GM18951 (cell line): ENCODE measurements around the gene TLR6.
"Not testable (repeated sequence)": the region's sequence is repeated elsewhere in the genome, so short reads cannot be mapped to it uniquely, and the experiment has no call there.

Experiments used
- POLR2A ChIP-seq: IDR thresholded peaks from 4 replicates; pipeline ENCODE4 v1.6.1; 2011; ENCODE audit warnings: mild to moderate bottlenecking; ENCODE audit not compliant: insufficient read length, insufficient read depth; ENCODE audit errors: extremely low read depth
- in situ Hi-C: fragments of 300-500 bp; cut with MboI; formaldehyde crosslinking; loops from one replicate; pipeline ENCODE4 v1.12.0; 2022; ENCODE audit warnings: low sequenced_read_pairs, mixed read lengths, inconsistent platforms; ENCODE audit not compliant: unreplicated experiment

The TLR6 gene

GRCh38 chr4:38785041-38785790 is 71.4 kb downstream of the TLR6 start:
- in situ Hi-C loops: no loop called here
- no peak for TF ChIP-seq POLR2A

- in situ Hi-C loops: no loop called here
- TF ChIP-seq POLR2A: no peak
Observed at GRCh38 chr4:38784141-38784540, 72.5 kb downstream of the TLR6 start.

GRCh38 chr4:38783109-38783460 is 73.5 kb downstream of the TLR6 start:
- in situ Hi-C loops: no loop called here
- TF ChIP-seq POLR2A: no peak

GRCh38 chr4:38782452-38783108 is 74.0 kb downstream of the TLR6 start, which contains the start of gene TLR10:
TLR10 (minus strand) TSS chr4:38782990; CDS start chr4:38775590, 7,400 bp downstream.
- peak; percentile 58 for TF ChIP-seq POLR2A
- in situ Hi-C loops: no loop called here

GRCh38 chr4:38781854-38782261 is 74.8 kb downstream of the TLR6 start:
- TF ChIP-seq POLR2A: peak; percentile 33
- in situ Hi-C loops: no loop called here

- in situ Hi-C loops: no loop called here
- TF ChIP-seq POLR2A: no peak
Observed at GRCh38 chr4:38780833-38781484, 75.7 kb downstream of the TLR6 start.

GRCh38 chr4:38779790-38780189 is 76.8 kb downstream of the TLR6 start:
- no peak for TF ChIP-seq POLR2A
- in situ Hi-C loops: no loop called here

- in situ Hi-C loops: not testable (repeated sequence)
Observed at GRCh38 chr4:38777925-38778324, 78.7 kb downstream of the TLR6 start.

GRCh38 chr4:38775326-38775725 is 81.3 kb downstream of the TLR6 start:
- TF ChIP-seq POLR2A: no peak
- in situ Hi-C loops: no loop called here

GRCh38 chr4:38774181-38774955 is 82.2 kb downstream of the TLR6 start:
- in situ Hi-C loops: loop anchor here (25.0 kb wide), 1 partner anchor 663 kb away; no protein-coding TSS in a partner anchor
- TF ChIP-seq POLR2A: no peak
